Endothelial cell of umbilical vein (primary cell): Measurements from ENCODE around the gene DGKB.

Experiments
- EZH2 ChIP-seq: IDR thresholded peaks from 2 replicates; pipeline ENCODE4 v1.6.1; 2012; ENCODE audit warnings: borderline replicate concordance, low read depth, mild to moderate bottlenecking, moderate library complexity, low read length, inconsistent platforms; ENCODE audit not compliant: severe bottlenecking
- GATA2 ChIP-seq: IDR thresholded peaks from 2 replicates; pipeline ENCODE4 v1.7.0; 2011; ENCODE audit warnings: low read depth, mild to moderate bottlenecking, moderate library complexity, mixed read lengths, low read length; ENCODE audit not compliant: insufficient read length, insufficient read depth
- JUN ChIP-seq: IDR thresholded peaks from 2 replicates; pipeline ENCODE4 v1.6.1; 2011; ENCODE audit warnings: borderline replicate concordance, low read depth; ENCODE audit not compliant: insufficient read length, insufficient read depth
- MYC ChIP-seq: IDR thresholded peaks from one replicate; pipeline ENCODE4 v1.6.1; 2011; ENCODE audit warnings: mild to moderate bottlenecking, low read depth, low read length
- POLR2A ChIP-seq: IDR thresholded peaks from 2 replicates; pipeline ENCODE4 v1.6.1; 2012; ENCODE audit warnings: low read depth, mild to moderate bottlenecking, control low read depth, low read length
- POLR2AphosphoS5 ChIP-seq: IDR thresholded peaks from 2 replicates; pipeline ENCODE4 v1.6.1; 2012; ENCODE audit warnings: low read depth, mild to moderate bottlenecking, control low read depth, low read length, moderate library complexity; ENCODE audit not compliant: insufficient read depth
- TF ChIP-seq, protein P1 (sequence below), 2 donors: IDR thresholded peaks; 1 replicate in 1 of 2; 2 replicates in 1 of 2; pipeline ENCODE4 v1.5.1; 2011; ENCODE audit warnings: low read length in 2 of 2, mild to moderate bottlenecking in 2 of 2, moderate library complexity in 2 of 2, control low read depth in 1 of 2, inconsistent platforms in 1 of 2, low read depth in 1 of 2; ENCODE audit not compliant: insufficient read depth in 1 of 2; ENCODE audit errors: extremely low read depth in 1 of 2

DNA sequence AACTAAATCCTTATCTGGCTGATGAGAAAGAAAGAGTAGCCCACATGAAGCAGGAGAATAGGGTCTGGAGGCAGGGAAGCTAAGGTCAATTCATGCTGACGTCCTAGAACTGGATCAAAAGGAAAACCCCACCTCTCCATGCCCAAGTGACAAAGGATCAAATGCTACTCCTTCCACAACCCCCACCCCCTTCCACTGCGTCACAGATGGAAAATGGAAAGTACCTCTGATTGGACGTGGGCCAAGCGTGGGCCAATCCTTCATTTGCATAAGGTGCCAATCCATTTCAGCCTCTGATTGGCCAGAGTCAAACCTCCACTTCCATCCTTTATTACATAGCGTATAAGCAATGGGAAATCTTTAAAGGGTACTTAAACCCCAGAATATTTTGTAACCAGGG lies 481.8 kb downstream of the DGKB start:
- TF ChIP-seq, protein P1, sequence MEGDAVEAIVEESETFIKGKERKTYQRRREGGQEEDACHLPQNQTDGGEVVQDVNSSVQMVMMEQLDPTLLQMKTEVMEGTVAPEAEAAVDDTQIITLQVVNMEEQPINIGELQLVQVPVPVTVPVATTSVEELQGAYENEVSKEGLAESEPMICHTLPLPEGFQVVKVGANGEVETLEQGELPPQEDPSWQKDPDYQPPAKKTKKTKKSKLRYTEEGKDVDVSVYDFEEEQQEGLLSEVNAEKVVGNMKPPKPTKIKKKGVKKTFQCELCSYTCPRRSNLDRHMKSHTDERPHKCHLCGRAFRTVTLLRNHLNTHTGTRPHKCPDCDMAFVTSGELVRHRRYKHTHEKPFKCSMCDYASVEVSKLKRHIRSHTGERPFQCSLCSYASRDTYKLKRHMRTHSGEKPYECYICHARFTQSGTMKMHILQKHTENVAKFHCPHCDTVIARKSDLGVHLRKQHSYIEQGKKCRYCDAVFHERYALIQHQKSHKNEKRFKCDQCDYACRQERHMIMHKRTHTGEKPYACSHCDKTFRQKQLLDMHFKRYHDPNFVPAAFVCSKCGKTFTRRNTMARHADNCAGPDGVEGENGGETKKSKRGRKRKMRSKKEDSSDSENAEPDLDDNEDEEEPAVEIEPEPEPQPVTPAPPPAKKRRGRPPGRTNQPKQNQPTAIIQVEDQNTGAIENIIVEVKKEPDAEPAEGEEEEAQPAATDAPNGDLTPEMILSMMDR (IDR thresholded peaks at IDR 0.05; ENCODE audit: extremely low read depth in 1 of 2, insufficient read depth in 1 of 2, low read depth in 1 of 2, low read length in 2 of 2) = no peak
- no peak for TF ChIP-seq POLR2A
- no peak for TF ChIP-seq EZH2
- no peak for TF ChIP-seq POLR2AphosphoS5
- no peak for TF ChIP-seq MYC
- no peak for TF ChIP-seq GATA2
- no peak for TF ChIP-seq JUN
